ENCODE data around the gene LAG3.
"Not testable (repeated sequence)": the region's sequence is repeated elsewhere in the genome, so short reads cannot be mapped to it uniquely, and the experiment has no call there.

LAG3 gene

GRCh38 chr12:6736754-6737153, 35.6 kb upstream of the LAG3 start:
- no peaks in the 10 kb centered on the region for H4K20me1 ChIP-seq (ENCODE audit: insufficient read depth, low read length, poor library complexity, severe bottlenecking)
- no peak overlapping the region for H3K9ac ChIP-seq (ENCODE audit: low read depth, low read length, poor library complexity, severe bottlenecking)
- H3K27me3 ChIP-seq (ENCODE audit: insufficient read depth, low read length, poor library complexity, severe bottlenecking), result no peaks in the 10 kb centered on the region
- TF ChIP-seq CTCF (conservative IDR thresholded peaks at IDR 0.05; ENCODE audit: low read length) (no peak), EZH2phosphoT487 (IDR thresholded peaks at IDR 0.05; ENCODE audit: borderline replicate concordance) (no peak)
- no peak overlapping the region for H3K4me2 ChIP-seq (ENCODE audit: low read depth, low read length, poor library complexity, severe bottlenecking)
- peaks cover 5% of the 10 kb centered on the region for H3K4me1 ChIP-seq (ENCODE audit: insufficient read depth, low read length, poor library complexity, severe bottlenecking)
- H3F3A ChIP-seq (ENCODE audit: low read depth), result no peaks in the 10 kb centered on the region
- no peaks in the 10 kb centered on the region for H3K9me3 ChIP-seq (ENCODE audit: insufficient read depth, low read depth, low read length)
- no peaks in the 10 kb centered on the region for H3K9me2 ChIP-seq (replicated peaks; ENCODE audit: low read depth, low read length)
- no peak overlapping the region for H3K4me3 ChIP-seq (ENCODE audit: low read length, poor library complexity, severe bottlenecking)
- H3K79me2 ChIP-seq (ENCODE audit: insufficient read depth, low read length), result no peaks in the 10 kb centered on the region
- no peaks in the 10 kb centered on the region for H3K36me3 ChIP-seq (ENCODE audit: insufficient read depth, low read length)
- no peak overlapping the region for H2AFZ ChIP-seq (ENCODE audit: low read length)

DNA sequence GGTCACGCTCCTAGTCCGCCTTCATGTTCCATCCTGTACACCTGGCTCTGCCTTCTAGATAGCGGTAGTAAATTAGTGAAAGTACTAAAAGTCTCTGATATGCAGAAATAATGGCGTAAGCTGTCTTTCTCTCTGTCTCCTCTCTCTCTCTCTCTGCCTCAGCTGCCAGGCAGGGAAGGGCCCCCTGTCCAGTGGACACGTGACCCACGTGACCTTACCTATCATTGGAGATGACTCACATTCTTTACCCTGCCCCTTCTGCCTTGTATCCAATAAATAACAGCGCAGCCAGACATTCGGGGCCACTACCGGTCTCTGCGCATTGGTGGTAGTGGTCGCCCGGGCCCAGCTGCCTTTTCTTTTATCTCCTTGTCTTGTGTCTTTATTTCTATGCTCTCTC, 30.2 kb upstream of the LAG3 start:
- H3K36me3 ChIP-seq (ENCODE audit: insufficient read depth, low read length); H3K9me3 ChIP-seq (ENCODE audit: insufficient read depth, low read depth, low read length); H3K4me2 ChIP-seq (ENCODE audit: low read depth, low read length, poor library complexity, severe bottlenecking); H3K9me2 ChIP-seq (replicated peaks; ENCODE audit: low read depth, low read length); H3K9ac ChIP-seq (ENCODE audit: low read depth, low read length, poor library complexity, severe bottlenecking); H3K79me2 ChIP-seq (ENCODE audit: insufficient read depth, low read length); H3F3A ChIP-seq (ENCODE audit: low read depth); H3K27me3 ChIP-seq (ENCODE audit: insufficient read depth, low read length, poor library complexity, severe bottlenecking); H2AFZ ChIP-seq (ENCODE audit: low read length); H3K4me3 ChIP-seq (ENCODE audit: low read length, poor library complexity, severe bottlenecking); H4K20me1 ChIP-seq (ENCODE audit: insufficient read depth, low read length, poor library complexity, severe bottlenecking): not testable (repeated sequence)
- H3K4me1 ChIP-seq (ENCODE audit: insufficient read depth, low read length, poor library complexity, severe bottlenecking), result peaks cover 15% of the 10 kb centered on the region

GRCh38 chr12:6742834-6743233, 29.5 kb upstream of the LAG3 start:
- Histone ChIP-seq H3F3A (ENCODE audit: low read depth) (no peaks in the 10 kb centered on the region), H3K4me3 (ENCODE audit: low read length, poor library complexity, severe bottlenecking) (no peak overlapping the region), H3K9me2 (replicated peaks; ENCODE audit: low read depth, low read length) (no peaks in the 10 kb centered on the region), H3K9ac (ENCODE audit: low read depth, low read length, poor library complexity, severe bottlenecking) (no peak overlapping the region), H2AFZ (ENCODE audit: low read length) (no peak overlapping the region), H3K9me3 (ENCODE audit: insufficient read depth, low read depth, low read length) (no peaks in the 10 kb centered on the region), H3K79me2 (ENCODE audit: insufficient read depth, low read length) (no peaks in the 10 kb centered on the region), H3K4me2 (ENCODE audit: low read depth, low read length, poor library complexity, severe bottlenecking) (no peak overlapping the region), H3K36me3 (ENCODE audit: insufficient read depth, low read length) (peaks cover 11% of the 10 kb centered on the region; the same call in 1 of the 2 replicates), H3K4me1 (ENCODE audit: insufficient read depth, low read length, poor library complexity, severe bottlenecking) (peaks cover 15% of the 10 kb centered on the region), H4K20me1 (ENCODE audit: insufficient read depth, low read length, poor library complexity, severe bottlenecking) (no peaks in the 10 kb centered on the region), H3K27me3 (ENCODE audit: insufficient read depth, low read length, poor library complexity, severe bottlenecking) (no peaks in the 10 kb centered on the region)
- no peak for TF ChIP-seq CTCF (conservative IDR thresholded peaks at IDR 0.05; ENCODE audit: low read length)
- no peak for TF ChIP-seq EZH2phosphoT487 (IDR thresholded peaks at IDR 0.05; ENCODE audit: borderline replicate concordance)

DNA sequence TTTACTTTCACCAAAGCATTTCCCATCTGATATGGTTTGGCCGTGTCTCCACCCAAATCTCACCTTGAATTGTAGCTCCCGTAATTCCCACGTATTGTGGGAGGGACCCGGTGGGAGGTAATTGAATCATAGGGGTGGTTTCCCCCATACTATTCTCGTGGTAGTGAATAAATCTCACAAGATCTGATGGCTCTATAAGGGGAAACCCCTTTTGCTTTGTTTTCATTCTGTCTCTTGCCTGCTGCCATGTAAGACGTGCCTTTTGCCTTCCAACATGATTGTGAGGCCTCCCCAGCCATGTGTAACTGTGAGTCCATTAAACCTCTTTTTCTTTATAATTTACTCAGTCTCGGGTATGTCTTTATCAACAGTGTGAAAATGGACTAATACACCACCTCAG, 29.0 kb upstream of the LAG3 start:
- Histone ChIP-seq H3K4me1 (ENCODE audit: insufficient read depth, low read length, poor library complexity, severe bottlenecking) (peaks cover 15% of the 10 kb centered on the region), H3K36me3 (ENCODE audit: insufficient read depth, low read length) (peaks cover 15% of the 10 kb centered on the region; the same call in 1 of the 2 replicates)
- H3K9me2 ChIP-seq (replicated peaks; ENCODE audit: low read depth, low read length); H4K20me1 ChIP-seq (ENCODE audit: insufficient read depth, low read length, poor library complexity, severe bottlenecking); H3K9me3 ChIP-seq (ENCODE audit: insufficient read depth, low read depth, low read length); H3K79me2 ChIP-seq (ENCODE audit: insufficient read depth, low read length); H3K9ac ChIP-seq (ENCODE audit: low read depth, low read length, poor library complexity, severe bottlenecking); H3K4me3 ChIP-seq (ENCODE audit: low read length, poor library complexity, severe bottlenecking); H2AFZ ChIP-seq (ENCODE audit: low read length); H3K4me2 ChIP-seq (ENCODE audit: low read depth, low read length, poor library complexity, severe bottlenecking); H3K27me3 ChIP-seq (ENCODE audit: insufficient read depth, low read length, poor library complexity, severe bottlenecking); H3F3A ChIP-seq (ENCODE audit: low read depth): not testable (repeated sequence)

All from Loucy (cell line).